Measurements from ENCODE around the gene CMIP. TPM values are rescaled to one million over a fixed set of nuclear protein-coding genes. Genes with fewer than 3 reads are reported as not detected.

Gene CMIP
- total RNA-seq, 4 donors from 2014 or later: 14.5 to 24.6 (median 21.0) TPM

DNA sequence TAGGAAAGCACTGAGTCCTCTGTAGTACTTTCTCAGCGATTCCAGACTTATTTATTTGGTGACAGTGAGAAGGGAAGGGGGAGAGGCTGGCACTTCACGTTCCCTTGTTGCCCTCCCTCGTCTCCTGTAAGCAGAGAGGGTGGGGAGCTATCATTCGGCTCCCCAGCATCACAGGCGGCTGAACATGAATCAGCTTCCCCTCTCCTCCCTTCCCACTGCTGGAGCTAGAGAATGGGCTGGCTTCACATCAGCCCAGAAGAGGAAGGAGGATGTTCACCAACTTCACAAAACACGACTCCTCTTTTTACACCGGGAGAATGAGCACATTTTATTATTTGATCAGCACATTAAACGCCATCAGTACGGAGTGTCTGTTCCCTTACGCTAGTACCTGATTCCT lies 6.7 kb upstream of the CMIP start:
- TF ChIP-seq POLR2AphosphoS5 (IDR thresholded peaks at IDR 0.05) (no peak), CTCF (IDR thresholded peaks at IDR 0.05) (no peak), POLR2A (IDR thresholded peaks at IDR 0.05; ENCODE audit: low read depth) (no peak), EP300 (IDR thresholded peaks at IDR 0.05) (no peak)

GRCh38 chr16:81440888-81441761 lies 3.5 kb upstream of the CMIP start:
- intact Hi-C loops (cut with DNase I): no loop called here

More for the DNA sequence above, 6.7 kb upstream of the CMIP start:
- peaks cover 0 to 18% (median 0%) of the 10 kb centered on the region in 4 donors for H3K27me3 ChIP-seq
- intact Hi-C loops (cut with DNase I): no loop called here
- no peak for DNase-seq (ENCODE audit: extremely low spot score)
- H3K36me3 ChIP-seq: no peaks in the 10 kb centered on the region
- H3K27ac ChIP-seq (replicated peaks in 1 of 4): no peak overlapping the region
- H3K4me3 ChIP-seq: no peak overlapping the region
- H3K4me1 ChIP-seq: peaks cover 0 to 14% (median 6%) of the 10 kb centered on the region in 4 donors
- H3K9me3 ChIP-seq: no peaks in the 10 kb centered on the region
- 59% methylated on average over 10 of the region's 10 CpGs for WGBS

GRCh38 chr16:81442220-81442915 lies 2.2 kb upstream of the CMIP start:
- no peak for TF ChIP-seq POLR2A (IDR thresholded peaks at IDR 0.05; ENCODE audit: low read depth)
- TF ChIP-seq CTCF (IDR thresholded peaks at IDR 0.05): no peak
- H3K27ac ChIP-seq (replicated peaks in 1 of 4): no peak overlapping the region
- H3K36me3 ChIP-seq: no peaks in the 10 kb centered on the region
- DNase-seq (ENCODE audit: extremely low spot score): no peak
- 80% methylated on average over 5 of the region's 7 CpGs for WGBS
- H3K4me3 ChIP-seq: no peak overlapping the region
- H3K4me1 ChIP-seq: peaks cover 8 to 44% (median 31%) of the 10 kb centered on the region in 4 donors
- no peaks in the 10 kb centered on the region for H3K9me3 ChIP-seq
- H3K27me3 ChIP-seq: peaks cover 0 to 2% (median 0%) of the 10 kb centered on the region in 4 donors
- intact Hi-C loops (cut with DNase I): no loop called here

More at GRCh38 chr16:81440888-81441761, 3.5 kb upstream of the CMIP start:
- H3K27ac ChIP-seq (replicated peaks in 1 of 4): no peak overlapping the region
- 84% methylated on average over 15 of the region's 21 CpGs for WGBS
- no peak overlapping the region for H3K4me3 ChIP-seq
- H3K4me1 ChIP-seq: peaks cover 3 to 31% (median 19%) of the 10 kb centered on the region in 4 donors
- no peak for TF ChIP-seq EP300 (IDR thresholded peaks at IDR 0.05)
- no peak for TF ChIP-seq POLR2AphosphoS5 (IDR thresholded peaks at IDR 0.05)
- TF ChIP-seq POLR2A (IDR thresholded peaks at IDR 0.05; ENCODE audit: low read depth): no peak
- no peak for TF ChIP-seq CTCF (IDR thresholded peaks at IDR 0.05)
- H3K36me3 ChIP-seq: no peaks in the 10 kb centered on the region
- peaks cover 0 to 15% (median 0%) of the 10 kb centered on the region in 4 donors for H3K27me3 ChIP-seq
- no peaks in the 10 kb centered on the region for H3K9me3 ChIP-seq
- no peak for DNase-seq (ENCODE audit: extremely low spot score)

- Histone ChIP-seq H3K4me1 (peaks cover 9 to 51% (median 38%) of the 10 kb centered on the region in 4 donors), H3K9me3 (no peaks in the 10 kb centered on the region), H3K27me3 (no peaks in the 10 kb centered on the region), H3K36me3 (no peaks in the 10 kb centered on the region), H3K4me3 (no peak overlapping the region), H3K27ac (replicated peaks in 1 of 4) (peak overlapping the region; percentile 74 to 83 (median 82))
- TF ChIP-seq POLR2A (IDR thresholded peaks at IDR 0.05; ENCODE audit: low read depth) (no peak), EP300 (IDR thresholded peaks at IDR 0.05) (no peak), CTCF (IDR thresholded peaks at IDR 0.05) (no peak), POLR2AphosphoS5 (IDR thresholded peaks at IDR 0.05) (no peak)
- no peak for DNase-seq (ENCODE audit: extremely low spot score)
- WGBS: 76% methylated on average over 8 of the region's 8 CpGs
- intact Hi-C loops (cut with DNase I): no loop called here
These were observed 1.5 kb upstream of the CMIP start for GRCh38 chr16:81442916-81443687.

All from esophagus muscularis mucosa (tissue), 4 donors.